PC-3 (cell line): ENCODE results near the gene RASA4B. TPM values are rescaled to one million over a fixed set of nuclear protein-coding genes. Genes with fewer than 3 reads are reported as not detected.
A peak's percentile ranks its signal among the peaks of the same experiment; 100 is the strongest.
"Not testable (repeated sequence)": the region's sequence is repeated elsewhere in the genome, so short reads cannot be mapped to it uniquely, and the experiment has no call there.

Experiments
- ATAC-seq: fragments of 200-7000 bp; cut with Tn5 transposase; 2 replicates; pipeline ENCODE4 v1.9.1; 2020; ENCODE audit warnings: mild to moderate bottlenecking, moderate library complexity
- BruUV-seq: library from RNA; stranded (reverse); fragments of 400-500 nt; replicated peaks from 2 replicates; lab custom pipeline; 2021; lab: Mats Ljungman, UMichigan
- CTCF ChIA-PET: fragments of 300-600 bp; sonication (Branson Sonifier 250); formaldehyde crosslinking; loops from one replicate; lab custom pipeline; 2022; ENCODE audit warnings: antibody characterized with exemption; lab: Charles Lee
- POLR2A ChIA-PET: fragments of 300-600 bp; sonication (Branson Sonifier 250); formaldehyde crosslinking; loops from one replicate; lab custom pipeline; 2022; ENCODE audit warnings: antibody characterized with exemption; ENCODE audit not compliant: unreplicated experiment; lab: Charles Lee
- DNase-seq: peaks from one replicate; pipeline ENCODE4 v3.0.0-alpha.2; 2015
- H2AFZ ChIP-seq: fragments of 300-600 bp; sonication (generic); 2 replicates; pipeline ENCODE4 v1.6.0; 2016; ENCODE audit warnings: antibody characterized with exemption, low read length
- H3F3A ChIP-seq: fragments of 300-600 bp; sonication (generic); one replicate; pipeline ENCODE4 v1.6.0; 2017; ENCODE audit warnings: antibody characterized with exemption, low read length, control low read depth, mild to moderate bottlenecking; ENCODE audit not compliant: unreplicated experiment
- H3K27ac ChIP-seq: fragments of 300-600 bp; sonication (generic); 2 replicates; pipeline ENCODE4 v1.5.1; 2016; ENCODE audit warnings: mild to moderate bottlenecking, low read length
- H3K27me3 ChIP-seq: fragments of 300-600 bp; sonication (generic); 2 replicates; pipeline ENCODE4 v1.6.1; 2016; ENCODE audit warnings: low read length, mixed read lengths
- H3K36me3 ChIP-seq: fragments of 300-600 bp; sonication (generic); 2 replicates; pipeline ENCODE4 v1.6.1; 2016; ENCODE audit warnings: low read depth, mixed run types, low read length, mixed read lengths
- H3K4me1 ChIP-seq: fragments of 300-600 bp; sonication (generic); 2 replicates; pipeline ENCODE4 v1.5.1; 2016; ENCODE audit warnings: low read length; ENCODE audit not compliant: insufficient read depth
- H3K4me2 ChIP-seq: fragments of 300-600 bp; sonication (generic); 2 replicates; pipeline ENCODE4 v1.6.0; 2016; ENCODE audit warnings: low read length
- H3K4me3 ChIP-seq: fragments of 300-600 bp; sonication (generic); 2 replicates; pipeline ENCODE4 v1.5.1; 2016; ENCODE audit warnings: mild to moderate bottlenecking, low read length, mixed read lengths
- H3K79me2 ChIP-seq: fragments of 300-600 bp; sonication (generic); 2 replicates; pipeline ENCODE4 v1.6.1; 2017; ENCODE audit warnings: low read length, mixed read lengths
- H3K9ac ChIP-seq: fragments of 300-600 bp; sonication (generic); 2 replicates; pipeline ENCODE4 v1.6.0; 2016; ENCODE audit warnings: mild to moderate bottlenecking, low read length
- H3K9me2 ChIP-seq: fragments of 300-600 bp; sonication (generic); replicated peaks from 2 replicates; pipeline ENCODE4 v1.6.1; 2016; ENCODE audit warnings: mixed run types, low read length, mixed read lengths
- H3K9me3 ChIP-seq: fragments of 300-600 bp; sonication (generic); 2 replicates; pipeline ENCODE4 v1.6.1; 2016; ENCODE audit warnings: low read length, mixed read lengths
- H4K20me1 ChIP-seq: fragments of 300-600 bp; sonication (generic); 2 replicates; pipeline ENCODE4 v1.6.1; 2016; ENCODE audit warnings: low read length, mixed read lengths
- intact Hi-C: fragments of 100-400 bp; cut with micrococcal nuclease; formaldehyde crosslinking; loops from 2 replicates; pipeline ENCODE4 v1.9.0; 2023
- total RNA-seq: library from RNA; depleted of rRNA; stranded (reverse); fragments of >200 nt; gene quantifications from 2 replicates; pipeline ENCODE4 v1.2.3, GENCODE V29; 2014

The RASA4B gene
- total RNA-seq, 1 experiment from 2014 or later, result 10.2 TPM

GRCh38 chr7:102494026-102494425 lies 23.6 kb downstream of the RASA4B start:
- H4K20me1 ChIP-seq, H3K9me2 ChIP-seq, H3F3A ChIP-seq, H3K9me3 ChIP-seq, H2AFZ ChIP-seq, POLR2A ChIA-PET, H3K4me1 ChIP-seq, H3K36me3 ChIP-seq, H3K79me2 ChIP-seq, CTCF ChIA-PET, H3K9ac ChIP-seq, H3K27me3 ChIP-seq, DNase-seq, H3K27ac ChIP-seq, intact Hi-C loops, ATAC-seq, H3K4me3 ChIP-seq: not testable (repeated sequence)
- BruUV-seq, result TSS peak; percentile 73
- 0 out of 2 replicates have a peak overlapping the region, but pooled peaks have one; percentile 41 for H3K4me2 ChIP-seq

GRCh38 chr7:102493220-102493935 lies 24.2 kb downstream of the RASA4B start:
- H3K27me3 ChIP-seq, H3K4me3 ChIP-seq, H2AFZ ChIP-seq, H3K4me2 ChIP-seq, intact Hi-C loops, H3F3A ChIP-seq, POLR2A ChIA-PET, H3K9me2 ChIP-seq, H3K79me2 ChIP-seq, DNase-seq, H4K20me1 ChIP-seq, H3K27ac ChIP-seq, H3K9ac ChIP-seq, CTCF ChIA-PET, BruUV-seq, H3K36me3 ChIP-seq, H3K4me1 ChIP-seq, H3K9me3 ChIP-seq: not testable (repeated sequence)
- ATAC-seq, result peak; percentile 67

GRCh38 chr7:102490529-102491075 lies 27.0 kb downstream of the RASA4B start:
- H3K9me3 ChIP-seq, intact Hi-C loops, H3F3A ChIP-seq, BruUV-seq, H3K36me3 ChIP-seq, H3K9ac ChIP-seq, H2AFZ ChIP-seq, H3K4me3 ChIP-seq, POLR2A ChIA-PET, H3K4me2 ChIP-seq, H3K79me2 ChIP-seq, H3K27ac ChIP-seq, H4K20me1 ChIP-seq, DNase-seq, H3K4me1 ChIP-seq, CTCF ChIA-PET, H3K27me3 ChIP-seq, H3K9me2 ChIP-seq: not testable (repeated sequence)
- ATAC-seq, result peak; percentile 84

GRCh38 chr7:102484317-102484716 lies 33.3 kb downstream of the RASA4B start:
- H2AFZ ChIP-seq, intact Hi-C loops, H3K79me2 ChIP-seq, BruUV-seq, H4K20me1 ChIP-seq, DNase-seq, H3K4me1 ChIP-seq, H3K9me3 ChIP-seq, H3K4me2 ChIP-seq, POLR2A ChIA-PET, H3K36me3 ChIP-seq, H3K9ac ChIP-seq, H3K27ac ChIP-seq, H3K9me2 ChIP-seq, H3F3A ChIP-seq, CTCF ChIA-PET, H3K4me3 ChIP-seq, H3K27me3 ChIP-seq: not testable (repeated sequence)
- peak; percentile 60 for ATAC-seq

DNA sequence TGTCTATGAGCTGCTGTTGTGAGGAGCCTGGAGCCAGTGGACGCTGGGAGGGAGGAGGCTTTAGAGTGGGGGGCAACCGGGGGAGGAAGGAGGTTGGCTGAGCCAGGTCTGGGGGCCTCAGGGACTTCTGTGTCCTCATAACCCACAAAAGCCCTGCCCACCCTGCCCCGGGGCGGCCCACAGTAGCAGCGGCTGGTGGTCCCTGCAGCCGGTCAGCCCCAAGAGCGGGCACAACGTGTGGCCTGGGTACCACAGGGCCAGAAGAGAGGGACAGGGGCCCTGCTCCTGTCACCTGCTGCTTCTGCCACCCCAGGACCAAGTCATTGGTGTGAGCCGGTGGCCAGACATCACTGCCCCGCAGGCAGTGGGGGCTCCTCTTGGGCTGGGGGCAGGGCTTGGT lies 35.6 kb downstream of the RASA4B start:
- DNase-seq, H3K4me2 ChIP-seq, intact Hi-C loops, H3K36me3 ChIP-seq, H4K20me1 ChIP-seq, H3K4me1 ChIP-seq, H2AFZ ChIP-seq, H3K9me3 ChIP-seq, H3F3A ChIP-seq, POLR2A ChIA-PET, H3K79me2 ChIP-seq, H3K27ac ChIP-seq, H3K9me2 ChIP-seq, BruUV-seq, CTCF ChIA-PET, H3K9ac ChIP-seq, ATAC-seq, H3K4me3 ChIP-seq, H3K27me3 ChIP-seq: not testable (repeated sequence)

- H3K4me2 ChIP-seq, H3K27me3 ChIP-seq, H3F3A ChIP-seq, H3K9ac ChIP-seq, H3K9me2 ChIP-seq, H3K36me3 ChIP-seq, H3K9me3 ChIP-seq, POLR2A ChIA-PET, H3K79me2 ChIP-seq, DNase-seq, H3K27ac ChIP-seq, intact Hi-C loops, BruUV-seq, H2AFZ ChIP-seq, H4K20me1 ChIP-seq, H3K4me1 ChIP-seq, H3K4me3 ChIP-seq: not testable (repeated sequence)
- ATAC-seq, result peak; percentile 18; the same call in 1 of the 2 replicates
- CTCF ChIA-PET, result interaction anchor here (1.2 kb wide), 1 partner anchor 192 kb away, joined by 7 read pairs; no protein-coding TSS in a partner anchor
Measured at GRCh38 chr7:102479982-102480637, 37.5 kb downstream of the RASA4B start.
